Panc1 (cell line): Measurements from ENCODE around the gene ANKRD33B. TPM values are rescaled to one million over a fixed set of nuclear protein-coding genes. Genes with fewer than 3 reads are reported as not detected.

Source experiments
- ATAC-seq: fragments of 200-7000 bp; cut with Tn5 transposase; 2 replicates; pipeline ENCODE4 v1.9.1; 2020; ENCODE audit warnings: mild to moderate bottlenecking, moderate library complexity
- BruUV-seq: library from RNA; stranded (reverse); fragments of 400-500 nt; replicated peaks from 2 replicates; lab custom pipeline; 2021; lab: Mats Ljungman, UMichigan
- CTCF ChIA-PET: fragments of 300-600 bp; sonication (Branson Sonifier 250); formaldehyde crosslinking; loops from one replicate; lab custom pipeline; 2022; ENCODE audit warnings: antibody characterized with exemption; lab: Charles Lee
- POLR2A ChIA-PET: fragments of 300-600 bp; sonication (Branson Sonifier 250); formaldehyde crosslinking; loops from one replicate; lab custom pipeline; 2022; ENCODE audit warnings: antibody characterized with exemption; lab: Charles Lee
- DNase-seq: peaks from one replicate; pipeline ENCODE4 v3.0.0-alpha.2; 2010; ENCODE audit warnings: low read depth, low spot score
- H3K27ac ChIP-seq: 2 replicates; pipeline ENCODE4 v1.5.1; 2011; ENCODE audit warnings: mild to moderate bottlenecking, low read length, inconsistent platforms
- H3K27me3 ChIP-seq: fragments of 200-500 bp; sonication (Bioruptor generic); 2 replicates; pipeline ENCODE4 v1.6.0; 2014; ENCODE audit warnings: low read length, inconsistent platforms; ENCODE audit not compliant: control insufficient read depth, insufficient read depth
- H3K36me3 ChIP-seq: fragments of 200-500 bp; sonication (Bioruptor generic); 2 replicates; pipeline ENCODE4 v1.5.1; 2014; ENCODE audit warnings: inconsistent platforms, mild to moderate bottlenecking, low read length, moderate library complexity; ENCODE audit not compliant: control insufficient read depth, insufficient read depth
- H3K4me1 ChIP-seq: 2 replicates; pipeline ENCODE4 v1.5.1; 2011; ENCODE audit warnings: inconsistent platforms, mild to moderate bottlenecking, low read length, moderate library complexity; ENCODE audit not compliant: control insufficient read depth, insufficient read depth
- H3K4me3 ChIP-seq, 2 experiments: 2 replicates each; pipeline ENCODE4 v1.5.1; 2011 to 2012; ENCODE audit warnings: low read depth in 2 of 2, low read length in 2 of 2, mild to moderate bottlenecking in 2 of 2, inconsistent platforms in 1 of 2, moderate library complexity in 1 of 2
- H3K9me3 ChIP-seq: fragments of 200-500 bp; sonication (Bioruptor generic); 2 replicates; pipeline ENCODE4 v1.5.1; 2014; ENCODE audit warnings: low read depth, mild to moderate bottlenecking, inconsistent platforms, low read length, moderate library complexity; ENCODE audit not compliant: control insufficient read depth, insufficient read depth
- CTCF ChIP-seq: fragments of 450-650 bp; IDR thresholded peaks from 2 replicates; pipeline ENCODE4 v1.5.1; 2017; ENCODE audit warnings: mild to moderate bottlenecking
- POLR2AphosphoS5 ChIP-seq: IDR thresholded peaks from 2 replicates; pipeline ENCODE4 v1.6.1; 2012; ENCODE audit warnings: mild to moderate bottlenecking, low read depth, low read length, moderate library complexity
- REST ChIP-seq, 2 experiments: IDR thresholded peaks; 2 replicates each; pipeline ENCODE4 v1.6.1; 2011 to 2012; ENCODE audit warnings: low read depth in 2 of 2, control low read depth in 1 of 2, low read length in 1 of 2, mild to moderate bottlenecking in 1 of 2, moderate library complexity in 1 of 2; ENCODE audit not compliant: insufficient read depth in 1 of 2
- SIN3A ChIP-seq: IDR thresholded peaks from 2 replicates; pipeline ENCODE4 v1.6.1; 2012; ENCODE audit warnings: low read depth, mild to moderate bottlenecking, low read length, moderate library complexity, borderline replicate concordance; ENCODE audit not compliant: insufficient read depth
- TCF7L2 ChIP-seq: IDR thresholded peaks from 2 replicates; pipeline ENCODE4 v1.6.1; 2011; ENCODE audit warnings: mild to moderate bottlenecking, low read depth, low read length, inconsistent platforms
- in situ Hi-C: cut with HindIII; loops from 2 replicates; pipeline ENCODE4 v1.10.0; 2016; ENCODE audit warnings: low sequenced_read_pairs, low pct_unique_long_range_greater_than_20kb
- intact Hi-C: fragments of 100-400 bp; cut with micrococcal nuclease; formaldehyde crosslinking; loops from one replicate; pipeline ENCODE4 v1.10.0; 2022; ENCODE audit not compliant: unreplicated experiment
- total RNA-seq: library from RNA; stranded (reverse); gene quantifications from one replicate; pipeline ENCODE4 v1.2.1, GENCODE V29; 2021; ENCODE audit not compliant: unreplicated experiment

The ANKRD33B gene
- total RNA-seq, 1 experiment from 2014 or later, result 19.1 TPM

- Histone ChIP-seq H3K4me1 (peaks cover 11% of the 10 kb centered on the region), H3K4me3 (no peak overlapping the region), H3K27ac (no peak overlapping the region), H3K36me3 (no peaks in the 10 kb centered on the region), H3K27me3 (no peaks in the 10 kb centered on the region), H3K9me3 (no peaks in the 10 kb centered on the region)
- in situ Hi-C loops (no loop called here), intact Hi-C loops (no loop called here)
- DNase-seq, result no peak
- ChIA-PET POLR2A (no interaction called here), CTCF (interaction anchor here (1.0 kb wide), 1 partner anchor 170 kb away, joined by 4 read pairs; no protein-coding TSS in a partner anchor)
- TF ChIP-seq TCF7L2 (no peak), CTCF (no peak), REST (IDR thresholded peaks at IDR 0.05; ENCODE audit: insufficient read depth in 1 of 2, low read depth in 2 of 2, low read length in 1 of 2) (no peak), SIN3A (no peak), POLR2AphosphoS5 (no peak)
- BruUV-seq, result no TSS peak
- ATAC-seq, result no peak
Observed at GRCh38 chr5:10624206-10624605, 60.3 kb downstream of the ANKRD33B start.

GRCh38 chr5:10624679-10625078 is 60.8 kb downstream of the ANKRD33B start:
- in situ Hi-C loops, result no loop called here
- Histone ChIP-seq H3K9me3 (no peaks in the 10 kb centered on the region), H3K4me3 (no peak overlapping the region), H3K4me1 (peaks cover 11% of the 10 kb centered on the region), H3K27ac (no peak overlapping the region), H3K27me3 (no peaks in the 10 kb centered on the region), H3K36me3 (no peaks in the 10 kb centered on the region)
- CTCF ChIA-PET, result interaction anchor here (0.6 to 1.0 kb wide), 2 partner anchors 136 to 171 kb away, joined by 3 to 4 read pairs; no protein-coding TSS in a partner anchor
- intact Hi-C loops, result loop anchor here (5.0 kb wide), 1 partner anchor 57 kb away; no protein-coding TSS in a partner anchor
- no peak for DNase-seq
- BruUV-seq, result no TSS peak
- POLR2A ChIA-PET, result no interaction called here
- no peak for ATAC-seq
- TF ChIP-seq CTCF (no peak), POLR2AphosphoS5 (no peak), REST (IDR thresholded peaks at IDR 0.05; ENCODE audit: insufficient read depth in 1 of 2, low read depth in 2 of 2, low read length in 1 of 2) (no peak), TCF7L2 (no peak), SIN3A (no peak)
